ENCODE measurements around the gene KCTD1.

GRCh38 chr18:26503382-26503781 is 45.0 kb downstream of the KCTD1 start:
- TF ChIP-seq CTCF (IDR thresholded peaks at IDR 0.05 in 4 of 5, conservative IDR thresholded peaks at IDR 0.05 in 1 of 5) (no peak), POLR2A (IDR thresholded peaks at IDR 0.05) (no peak)
